Esophagus muscularis mucosa (tissue), 4 donors: ENCODE measurements around the gene TPGS1.

Source experiments
- CTCF ChIP-seq, 3 experiments: fragments of 200-600 bp in 2 of 3; fragments of 450-650 bp in 1 of 3; sonication (generic) in 2 of 3; IDR thresholded peaks; one replicate each; pipeline ENCODE4 v1.5.1; 2017 to 2019; ENCODE audit warnings: antibody characterized with exemption in 3 of 3, mild to moderate bottlenecking in 2 of 3, moderate library complexity in 1 of 3
- EP300 ChIP-seq: sonication (generic); formaldehyde crosslinking; IDR thresholded peaks from one replicate; pipeline ENCODE4 v1.6.1; 2017; ENCODE audit warnings: antibody characterized with exemption
- POLR2AphosphoS5 ChIP-seq, 2 donors: sonication (generic); formaldehyde crosslinking; IDR thresholded peaks; one replicate each; pipeline ENCODE4 v1.6.1; 2017; ENCODE audit warnings: antibody characterized with exemption in 2 of 2

- TF ChIP-seq POLR2AphosphoS5 (IDR thresholded peaks at IDR 0.05): no peak
- TF ChIP-seq CTCF (IDR thresholded peaks at IDR 0.05): no peak
- TF ChIP-seq EP300: no peak
Observed at GRCh38 chr19:514166-514663, 6.9 kb downstream of the TPGS1 start.
